Skeletal muscle tissue (tissue), 4 donors: ENCODE measurements around the gene FKBP15. TPM values are rescaled to one million over a fixed set of nuclear protein-coding genes. Genes with fewer than 3 reads are reported as not detected.

ENCODE experiments used
- H3K27ac ChIP-seq: one replicate; pipeline ENCODE4 v1.7.0; 2013; ENCODE audit warnings: mild to moderate bottlenecking, low read depth, low read length, inconsistent platforms
- H3K27me3 ChIP-seq, 3 donors: one replicate each; pipeline ENCODE4 v1.7.0; 2013; ENCODE audit warnings: low read length in 3 of 3; ENCODE audit not compliant: control insufficient read depth in 3 of 3, insufficient read depth in 3 of 3
- H3K36me3 ChIP-seq, 3 donors: one replicate each; pipeline ENCODE4 v1.7.0; 2013; ENCODE audit warnings: low read length in 3 of 3; ENCODE audit not compliant: control insufficient read depth in 3 of 3, insufficient read depth in 3 of 3
- H3K4me1 ChIP-seq, 3 donors: one replicate each; pipeline ENCODE4 v1.7.0; 2013; ENCODE audit warnings: low read length in 3 of 3, mild to moderate bottlenecking in 3 of 3; ENCODE audit not compliant: control insufficient read depth in 3 of 3, insufficient read depth in 3 of 3
- H3K4me3 ChIP-seq, 3 donors: one replicate each; pipeline ENCODE4 v1.7.0; 2013; ENCODE audit warnings: low read length in 3 of 3
- H3K9ac ChIP-seq, 3 donors: one replicate each; pipeline ENCODE4 v1.7.0; 2013; ENCODE audit warnings: low read length in 3 of 3, mild to moderate bottlenecking in 3 of 3, moderate library complexity in 2 of 3, low read depth in 1 of 3
- H3K9me3 ChIP-seq, 3 donors: one replicate each; pipeline ENCODE4 v1.7.0; 2013; ENCODE audit warnings: low read length in 3 of 3; ENCODE audit not compliant: control insufficient read depth in 3 of 3
- total RNA-seq: library from RNA; depleted of rRNA; stranded (reverse); fragments of >200 nt; gene quantifications from one replicate; pipeline ENCODE4 v1.2.3, GENCODE V29; 2014
- donor health status: Osteomylitis.

FKBP15 gene
- total RNA-seq, 1 donor from 2014 or later: 11.5 TPM

DNA sequence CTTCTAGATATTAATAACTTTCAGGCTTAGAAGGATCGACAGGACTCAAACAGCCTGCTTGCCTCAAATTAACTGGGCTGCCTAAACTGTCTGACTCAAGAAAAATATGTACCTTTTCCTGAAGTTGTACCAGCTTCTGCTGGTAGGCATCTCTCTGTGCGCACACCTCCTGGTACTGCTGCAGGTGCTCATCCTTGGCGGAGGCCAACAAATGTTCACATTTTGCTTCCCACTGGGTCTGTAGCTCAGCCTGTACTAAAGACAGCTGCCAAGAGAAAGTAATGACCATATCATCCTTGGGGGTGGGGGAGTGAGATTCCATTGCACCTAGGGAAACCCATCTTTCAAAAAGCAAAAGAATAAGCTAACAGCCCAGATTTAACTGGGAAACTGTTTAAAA, 47.7 kb downstream of the FKBP15 start:
- H3K36me3 ChIP-seq: peaks cover 51 to 79% (median 74%) of the 10 kb centered on the region in 3 donors
- H3K27me3 ChIP-seq: no peaks in the 10 kb centered on the region
- H3K27ac ChIP-seq: no peak overlapping the region
- H3K4me1 ChIP-seq: no peaks in the 10 kb centered on the region
- H3K9ac ChIP-seq: no peak overlapping the region
- no peak overlapping the region for H3K4me3 ChIP-seq
- H3K9me3 ChIP-seq: no peaks in the 10 kb centered on the region

GRCh38 chr9:113168809-113169208, 52.3 kb downstream of the FKBP15 start:
- no peak overlapping the region for H3K4me3 ChIP-seq
- H3K27ac ChIP-seq: no peak overlapping the region
- H3K4me1 ChIP-seq: peaks cover 2 to 9% (median 6%) of the 10 kb centered on the region in 3 donors
- peaks cover 66 to 83% (median 73%) of the 10 kb centered on the region in 3 donors for H3K36me3 ChIP-seq
- H3K9ac ChIP-seq: no peak overlapping the region
- H3K9me3 ChIP-seq: no peaks in the 10 kb centered on the region
- H3K27me3 ChIP-seq: no peaks in the 10 kb centered on the region

DNA sequence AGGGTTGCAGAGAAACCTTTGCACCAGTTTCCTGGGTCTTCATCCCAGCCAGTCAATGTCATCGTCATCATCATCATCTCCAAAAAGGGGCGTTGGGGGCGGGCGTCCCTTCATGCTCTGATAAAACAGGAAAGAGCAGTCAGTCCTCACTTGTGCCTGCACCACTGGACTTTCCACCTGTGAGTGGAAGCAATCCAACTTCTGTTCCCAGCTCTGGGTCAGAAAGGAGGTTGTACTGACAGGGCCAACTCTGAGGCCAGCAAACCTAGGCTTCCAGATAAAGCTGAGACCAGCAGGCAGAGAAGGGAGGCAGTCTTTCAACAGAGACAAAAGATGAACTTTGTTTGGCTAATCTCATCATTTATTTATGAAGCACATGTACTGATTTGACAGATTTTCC, 55.0 kb downstream of the FKBP15 start:
- H3K4me3 ChIP-seq: no peak overlapping the region
- no peak overlapping the region for H3K27ac ChIP-seq
- H3K9me3 ChIP-seq: no peaks in the 10 kb centered on the region
- H3K9ac ChIP-seq: no peak overlapping the region
- H3K36me3 ChIP-seq: peaks cover 79 to 89% (median 81%) of the 10 kb centered on the region in 3 donors
- peaks cover 2 to 9% (median 6%) of the 10 kb centered on the region in 3 donors for H3K4me1 ChIP-seq
- no peaks in the 10 kb centered on the region for H3K27me3 ChIP-seq

DNA sequence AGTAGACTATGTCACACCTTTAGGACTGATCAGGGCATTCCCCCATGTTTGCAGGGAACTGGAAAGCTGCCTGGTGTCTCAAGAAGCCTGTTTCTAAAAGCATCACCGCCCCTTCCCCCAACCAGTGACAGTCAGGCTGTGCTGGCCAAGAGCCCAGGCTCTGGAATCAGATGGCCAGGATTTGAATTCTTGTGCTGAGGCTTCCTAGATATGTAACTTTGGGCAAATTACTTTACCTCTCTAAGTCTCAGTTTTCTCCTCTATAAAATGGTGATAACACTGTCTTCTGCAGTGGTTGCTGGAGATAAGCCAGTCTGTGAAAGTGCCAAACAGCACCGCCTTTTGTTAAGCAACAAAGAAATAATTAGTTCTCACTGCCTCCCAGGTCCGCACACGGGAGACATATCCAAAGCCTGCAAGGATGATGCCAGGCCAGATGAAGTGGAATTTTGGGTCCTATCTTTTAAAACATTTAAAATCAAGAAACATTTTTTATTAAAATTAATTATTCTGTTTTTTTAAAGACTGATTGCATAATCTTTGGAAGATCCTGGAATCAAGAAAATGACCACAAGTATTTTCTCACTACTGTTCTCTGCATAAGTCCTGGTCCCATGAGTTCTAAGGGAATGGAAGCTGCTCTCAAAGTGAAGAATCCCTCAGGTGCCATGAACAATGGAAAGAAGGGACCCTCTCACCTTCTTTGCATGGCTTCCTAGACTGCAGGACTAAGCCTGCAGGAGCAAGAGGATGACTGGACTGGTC, 56.4 kb downstream of the FKBP15 start:
- Histone ChIP-seq H3K9me3 (no peaks in the 10 kb centered on the region), H3K36me3 (peaks cover 72 to 80% (median 73%) of the 10 kb centered on the region in 3 donors), H3K27ac (no peak overlapping the region), H3K4me3 (no peak overlapping the region), H3K27me3 (no peaks in the 10 kb centered on the region), H3K9ac (no peak overlapping the region), H3K4me1 (peaks cover 2 to 9% (median 6%) of the 10 kb centered on the region in 3 donors)

GRCh38 chr9:113163001-113163400, 58.1 kb downstream of the FKBP15 start:
- Histone ChIP-seq H3K27me3 (no peaks in the 10 kb centered on the region), H3K9me3 (no peaks in the 10 kb centered on the region), H3K27ac (no peak overlapping the region), H3K4me1 (peaks cover 2 to 9% (median 6%) of the 10 kb centered on the region in 3 donors), H3K9ac (no peak overlapping the region), H3K36me3 (peaks cover 59 to 71% (median 64%) of the 10 kb centered on the region in 3 donors), H3K4me3 (no peak overlapping the region)

- Histone ChIP-seq H3K9ac (no peak overlapping the region), H3K4me1 (peaks cover 2 to 11% (median 11%) of the 10 kb centered on the region in 3 donors), H3K27me3 (no peaks in the 10 kb centered on the region), H3K9me3 (no peaks in the 10 kb centered on the region), H3K36me3 (peaks cover 44 to 54% (median 50%) of the 10 kb centered on the region in 3 donors), H3K27ac (no peak overlapping the region), H3K4me3 (no peak overlapping the region)
These were observed 60.5 kb downstream of the FKBP15 start for GRCh38 chr9:113160571-113160970.

- Histone ChIP-seq H3K4me1 (peaks cover 9 to 19% (median 13%) of the 10 kb centered on the region in 3 donors), H3K27me3 (no peaks in the 10 kb centered on the region), H3K36me3 (peaks cover 32 to 40% (median 39%) of the 10 kb centered on the region in 3 donors), H3K9me3 (no peaks in the 10 kb centered on the region), H3K9ac (no peak overlapping the region), H3K4me3 (no peak overlapping the region), H3K27ac (no peak overlapping the region)
These were observed 62.6 kb downstream of the FKBP15 start for GRCh38 chr9:113158446-113158845.

- H3K9ac ChIP-seq: no peak overlapping the region
- peaks cover 19 to 29% (median 27%) of the 10 kb centered on the region in 3 donors for H3K4me1 ChIP-seq
- no peaks in the 10 kb centered on the region for H3K27me3 ChIP-seq
- no peaks in the 10 kb centered on the region for H3K9me3 ChIP-seq
- no peak overlapping the region for H3K27ac ChIP-seq
- H3K4me3 ChIP-seq: no peak overlapping the region
- peaks cover 21 to 28% (median 27%) of the 10 kb centered on the region in 3 donors for H3K36me3 ChIP-seq
These were observed 64.2 kb downstream of the FKBP15 start for GRCh38 chr9:113156880-113157279.

- H3K9me3 ChIP-seq: no peaks in the 10 kb centered on the region
- H3K27me3 ChIP-seq: no peaks in the 10 kb centered on the region
- peaks cover 19 to 34% (median 32%) of the 10 kb centered on the region in 3 donors for H3K4me1 ChIP-seq
- H3K27ac ChIP-seq: peak overlapping the region; percentile 51
- H3K4me3 ChIP-seq: no peak overlapping the region
- H3K9ac ChIP-seq: no peak overlapping the region
- H3K36me3 ChIP-seq: peaks cover 13 to 20% (median 20%) of the 10 kb centered on the region in 3 donors
These were observed 65.0 kb downstream of the FKBP15 start for GRCh38 chr9:113155911-113156588.

DNA sequence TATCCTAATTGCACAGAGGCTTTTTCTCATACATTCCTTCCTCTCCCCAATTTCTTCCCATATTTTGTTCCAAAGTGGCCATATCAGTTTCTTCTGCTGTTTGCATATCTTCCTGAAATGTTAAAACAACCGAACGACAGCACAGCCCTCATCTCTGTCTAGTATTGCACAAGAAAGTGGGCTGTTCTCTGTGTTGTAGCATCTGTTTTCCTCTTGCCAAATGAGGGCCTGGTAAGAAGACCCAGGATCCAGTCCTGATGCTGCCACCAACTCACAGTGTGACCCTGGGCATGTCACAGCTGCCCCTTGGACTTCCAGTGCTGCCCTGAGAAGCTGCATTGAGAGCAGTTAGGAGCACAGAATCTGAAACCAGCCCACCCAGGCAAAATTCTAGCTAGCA, 66.1 kb downstream of the FKBP15 start:
- Histone ChIP-seq H3K27ac (peak overlapping the region; percentile 51), H3K36me3 (peaks cover 10 to 19% (median 17%) of the 10 kb centered on the region in 3 donors), H3K9ac (no peak overlapping the region), H3K9me3 (no peaks in the 10 kb centered on the region), H3K4me1 (peaks cover 19 to 39% (median 34%) of the 10 kb centered on the region in 3 donors), H3K4me3 (no peak overlapping the region), H3K27me3 (no peaks in the 10 kb centered on the region)
